ENCODE data around the gene NR6A1. TPM values are rescaled to one million over a fixed set of nuclear protein-coding genes. Genes with fewer than 3 reads are reported as not detected.
"Not testable (repeated sequence)": the region's sequence is repeated elsewhere in the genome, so short reads cannot be mapped to it uniquely, and the experiment has no call there.

Gene NR6A1
- total RNA-seq, 1 donor from 2014 or later: 0.56 TPM

DNA sequence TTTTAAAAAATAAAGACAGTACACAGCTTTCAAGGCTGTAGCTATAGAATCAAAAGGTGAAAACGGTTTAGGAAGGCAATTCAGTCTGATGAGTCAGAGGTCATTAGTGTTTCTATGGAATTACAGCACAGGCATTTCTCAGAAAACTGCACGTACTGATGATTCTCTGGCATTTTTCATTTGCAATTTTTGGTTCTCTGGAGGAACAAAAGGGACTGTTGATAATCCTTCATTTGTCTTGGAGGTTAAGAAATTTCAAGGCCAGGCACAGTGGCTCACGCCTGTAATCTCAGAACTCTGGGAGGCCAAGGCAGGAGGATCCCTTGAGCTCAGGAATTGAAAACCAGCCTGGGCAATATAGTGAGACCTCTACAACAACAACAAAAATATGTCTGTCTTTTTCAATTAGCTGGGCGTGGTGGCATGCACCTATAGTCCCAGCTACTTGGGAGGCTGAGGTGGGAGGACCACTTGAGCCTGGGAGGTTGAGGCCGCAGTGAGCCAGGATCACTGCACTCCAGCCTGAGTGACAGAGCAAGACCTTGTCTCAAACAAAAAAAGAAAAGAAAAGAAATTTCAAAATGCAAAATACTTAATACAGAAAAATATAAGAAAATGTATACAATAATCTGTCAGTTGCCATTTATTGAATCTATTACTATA, 27.3 kb downstream of the NR6A1 start:
- no peaks in the 10 kb centered on the region for H3K9me3 Mint-ChIP-seq (ENCODE audit: unreplicated experiment)
- no peak overlapping the region for H3K27ac Mint-ChIP-seq (ENCODE audit: unreplicated experiment)
- no peaks in the 10 kb centered on the region for H3K27me3 Mint-ChIP-seq (ENCODE audit: unreplicated experiment)
- DNase-seq (ENCODE audit: extremely low spot score, unreplicated experiment): no peak
- H3K4me1 Mint-ChIP-seq (ENCODE audit: unreplicated experiment): peaks cover 4% of the 10 kb centered on the region
- no peaks in the 10 kb centered on the region for H3K36me3 Mint-ChIP-seq (ENCODE audit: unreplicated experiment)
- no peak overlapping the region for H3K4me3 Mint-ChIP-seq (ENCODE audit: unreplicated experiment)
- TF ChIP-seq, protein P1, sequence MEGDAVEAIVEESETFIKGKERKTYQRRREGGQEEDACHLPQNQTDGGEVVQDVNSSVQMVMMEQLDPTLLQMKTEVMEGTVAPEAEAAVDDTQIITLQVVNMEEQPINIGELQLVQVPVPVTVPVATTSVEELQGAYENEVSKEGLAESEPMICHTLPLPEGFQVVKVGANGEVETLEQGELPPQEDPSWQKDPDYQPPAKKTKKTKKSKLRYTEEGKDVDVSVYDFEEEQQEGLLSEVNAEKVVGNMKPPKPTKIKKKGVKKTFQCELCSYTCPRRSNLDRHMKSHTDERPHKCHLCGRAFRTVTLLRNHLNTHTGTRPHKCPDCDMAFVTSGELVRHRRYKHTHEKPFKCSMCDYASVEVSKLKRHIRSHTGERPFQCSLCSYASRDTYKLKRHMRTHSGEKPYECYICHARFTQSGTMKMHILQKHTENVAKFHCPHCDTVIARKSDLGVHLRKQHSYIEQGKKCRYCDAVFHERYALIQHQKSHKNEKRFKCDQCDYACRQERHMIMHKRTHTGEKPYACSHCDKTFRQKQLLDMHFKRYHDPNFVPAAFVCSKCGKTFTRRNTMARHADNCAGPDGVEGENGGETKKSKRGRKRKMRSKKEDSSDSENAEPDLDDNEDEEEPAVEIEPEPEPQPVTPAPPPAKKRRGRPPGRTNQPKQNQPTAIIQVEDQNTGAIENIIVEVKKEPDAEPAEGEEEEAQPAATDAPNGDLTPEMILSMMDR (IDR thresholded peaks at IDR 0.05): no peak

DNA sequence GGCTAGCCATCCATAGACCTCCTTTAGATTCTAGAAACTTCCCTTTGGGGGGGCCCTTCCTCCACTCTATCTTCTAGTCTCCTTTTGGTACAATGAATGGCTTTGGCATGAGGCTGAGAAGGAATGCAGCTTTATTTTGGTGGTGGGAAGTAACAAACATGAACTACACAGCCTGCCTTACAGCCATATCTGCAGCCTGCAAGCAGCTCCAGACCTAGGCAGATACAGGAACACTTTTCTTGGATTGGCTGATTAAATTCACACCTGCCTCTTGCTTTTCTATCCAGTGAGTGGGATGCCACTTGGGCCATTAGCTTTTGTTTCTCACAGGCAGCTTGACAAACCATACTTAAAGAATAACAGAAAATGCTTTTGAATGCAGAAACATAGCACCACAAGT, 28.2 kb downstream of the NR6A1 start:
- no peak overlapping the region for H3K4me3 Mint-ChIP-seq (ENCODE audit: unreplicated experiment)
- no peak for DNase-seq (ENCODE audit: extremely low spot score, unreplicated experiment)
- peaks cover 4% of the 10 kb centered on the region for H3K4me1 Mint-ChIP-seq (ENCODE audit: unreplicated experiment)
- TF ChIP-seq, protein P1 (IDR thresholded peaks at IDR 0.05): no peak
- H3K27ac Mint-ChIP-seq (ENCODE audit: unreplicated experiment): no peak overlapping the region
- H3K36me3 Mint-ChIP-seq (ENCODE audit: unreplicated experiment): no peaks in the 10 kb centered on the region
- H3K27me3 Mint-ChIP-seq (ENCODE audit: unreplicated experiment): no peaks in the 10 kb centered on the region
- no peaks in the 10 kb centered on the region for H3K9me3 Mint-ChIP-seq (ENCODE audit: unreplicated experiment)

DNA sequence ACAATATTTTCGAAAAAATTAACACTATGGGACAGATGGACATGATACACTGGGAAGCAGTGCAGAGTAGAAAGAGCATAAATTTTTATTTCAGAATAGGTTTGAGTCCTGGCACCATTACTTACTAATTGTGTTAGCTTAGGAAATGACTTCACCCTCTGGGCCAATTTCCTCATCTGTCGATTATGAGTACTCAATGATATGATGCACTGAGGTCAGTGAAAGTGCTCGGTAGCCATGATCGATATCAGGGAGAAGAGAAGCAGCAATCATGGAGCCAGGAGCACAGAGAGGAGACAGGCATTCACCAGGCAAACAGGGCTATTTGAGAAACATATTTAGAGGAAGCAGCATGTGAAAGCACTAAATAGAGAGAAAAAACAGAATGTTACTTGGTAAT, 29.4 kb downstream of the NR6A1 start:
- Mint-ChIP-seq H3K4me1 (ENCODE audit: unreplicated experiment) (peaks cover 4% of the 10 kb centered on the region), H3K36me3 (ENCODE audit: unreplicated experiment) (no peaks in the 10 kb centered on the region), H3K27me3 (ENCODE audit: unreplicated experiment) (no peaks in the 10 kb centered on the region), H3K4me3 (ENCODE audit: unreplicated experiment) (no peak overlapping the region), H3K27ac (ENCODE audit: unreplicated experiment) (no peak overlapping the region), H3K9me3 (ENCODE audit: unreplicated experiment) (no peaks in the 10 kb centered on the region)
- TF ChIP-seq, protein P1 (IDR thresholded peaks at IDR 0.05): no peak
- no peak for DNase-seq (ENCODE audit: extremely low spot score, unreplicated experiment)

DNA sequence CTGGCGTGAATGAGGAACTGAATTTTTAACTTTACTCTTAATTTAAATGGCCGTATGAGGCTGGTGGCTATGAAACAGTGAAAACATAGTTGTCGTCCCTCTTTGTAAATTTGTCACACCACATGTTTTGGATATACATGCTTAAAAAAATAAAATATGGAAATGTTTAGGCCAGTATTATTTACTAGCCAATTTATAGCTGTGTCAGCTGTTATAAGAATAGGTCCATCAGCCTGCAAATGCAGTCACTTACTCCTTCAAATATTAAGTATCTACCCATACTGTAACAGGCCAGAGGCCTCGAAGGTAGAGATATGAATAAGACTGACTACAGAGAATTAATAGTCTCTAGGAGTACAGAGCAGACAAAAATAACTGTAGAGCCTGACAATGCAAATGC, 30.0 kb downstream of the NR6A1 start:
- H3K4me3 Mint-ChIP-seq (ENCODE audit: unreplicated experiment): no peak overlapping the region
- no peak for DNase-seq (ENCODE audit: extremely low spot score, unreplicated experiment)
- TF ChIP-seq, protein P1 (IDR thresholded peaks at IDR 0.05): no peak
- H3K9me3 Mint-ChIP-seq (ENCODE audit: unreplicated experiment): no peaks in the 10 kb centered on the region
- no peaks in the 10 kb centered on the region for H3K27me3 Mint-ChIP-seq (ENCODE audit: unreplicated experiment)
- no peak overlapping the region for H3K27ac Mint-ChIP-seq (ENCODE audit: unreplicated experiment)
- no peaks in the 10 kb centered on the region for H3K36me3 Mint-ChIP-seq (ENCODE audit: unreplicated experiment)
- peaks cover 4% of the 10 kb centered on the region for H3K4me1 Mint-ChIP-seq (ENCODE audit: unreplicated experiment)

DNA sequence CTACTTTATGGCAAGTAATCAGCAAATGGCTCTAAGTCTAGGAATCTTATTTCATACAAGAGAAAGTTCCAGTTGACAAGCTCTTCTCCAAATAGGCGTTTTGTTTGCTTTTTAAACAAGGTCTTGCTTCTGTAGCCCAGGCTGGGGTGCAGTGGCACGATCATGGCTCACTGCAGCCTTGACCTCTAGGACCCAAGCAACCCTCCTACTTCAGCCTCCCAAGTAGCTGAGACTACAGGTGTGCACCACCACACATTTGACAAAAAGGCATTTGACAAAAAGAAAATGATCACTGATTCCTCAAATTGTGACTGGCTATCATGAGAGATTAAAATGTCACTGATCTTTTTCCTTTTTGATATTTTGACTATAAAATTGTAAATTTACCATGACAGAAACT, 31.8 kb downstream of the NR6A1 start:
- H3K4me3 Mint-ChIP-seq (ENCODE audit: unreplicated experiment): no peak overlapping the region
- no peak overlapping the region for H3K27ac Mint-ChIP-seq (ENCODE audit: unreplicated experiment)
- no peak for DNase-seq (ENCODE audit: extremely low spot score, unreplicated experiment)
- TF ChIP-seq, protein P1 (IDR thresholded peaks at IDR 0.05): no peak
- H3K36me3 Mint-ChIP-seq (ENCODE audit: unreplicated experiment): no peaks in the 10 kb centered on the region
- H3K27me3 Mint-ChIP-seq (ENCODE audit: unreplicated experiment): no peaks in the 10 kb centered on the region
- peaks cover 15% of the 10 kb centered on the region for H3K4me1 Mint-ChIP-seq (ENCODE audit: unreplicated experiment)
- no peaks in the 10 kb centered on the region for H3K9me3 Mint-ChIP-seq (ENCODE audit: unreplicated experiment)

DNA sequence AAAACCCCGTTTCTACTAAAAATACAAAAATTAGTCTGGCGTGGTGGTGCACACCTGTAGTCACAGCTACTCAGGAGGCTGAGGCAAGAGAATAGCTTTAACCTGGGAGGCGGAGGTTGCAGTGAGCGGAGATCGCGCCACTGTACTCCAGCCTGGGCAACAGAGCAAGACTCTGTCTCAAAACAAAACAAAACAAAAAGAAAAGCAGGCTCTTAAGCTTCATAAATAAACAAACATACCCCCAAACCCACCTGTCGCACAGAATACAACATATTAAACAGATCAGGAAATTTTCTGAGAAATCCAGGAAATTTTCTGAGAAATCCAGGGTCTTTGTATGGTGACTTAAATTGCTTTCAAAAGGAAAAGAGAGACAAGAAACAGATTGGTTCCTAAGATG, 33.0 kb downstream of the NR6A1 start:
- not testable (repeated sequence) for H3K27me3 Mint-ChIP-seq (ENCODE audit: unreplicated experiment); H3K36me3 Mint-ChIP-seq (ENCODE audit: unreplicated experiment); H3K9me3 Mint-ChIP-seq (ENCODE audit: unreplicated experiment); DNase-seq (ENCODE audit: extremely low spot score, unreplicated experiment); H3K4me3 Mint-ChIP-seq (ENCODE audit: unreplicated experiment); H3K27ac Mint-ChIP-seq (ENCODE audit: unreplicated experiment)
- peaks cover 16% of the 10 kb centered on the region for H3K4me1 Mint-ChIP-seq (ENCODE audit: unreplicated experiment)
